HEK293 (cell line): ENCODE data around the gene PPP2R3A.

Experiments
- CTCF ChIA-PET: fragments of 350-600 bp; formaldehyde crosslinking; extraction: SDS; loops from one replicate; lab custom pipeline; 2021; ENCODE audit warnings: antibody characterized with exemption; lab: Yijun Ruan, JAX
- POLR2A ChIA-PET: fragments of 300-600 bp; formaldehyde crosslinking; extraction: SDS; loops from one replicate; lab custom pipeline; 2020; ENCODE audit warnings: antibody characterized with exemption, inconsistent platforms; lab: Yijun Ruan, JAX
- H3K27ac ChIP-seq: fragments of 200-500 bp; sonication (Bioruptor generic); 2 replicates; pipeline ENCODE4 v1.5.1; 2014; ENCODE audit warnings: low read depth, low read length, control low read depth, inconsistent platforms; ENCODE audit errors: extremely low read depth
- H3K36me3 ChIP-seq, 2 experiments: fragments of 200-500 bp in 1 of 2; sonication (Bioruptor generic) in 1 of 2; 1 replicate in 1 of 2; 2 replicates in 1 of 2; pipeline ENCODE4 v1.5.1; 2014 to 2017; ENCODE audit warnings: inconsistent platforms in 2 of 2, low read length in 2 of 2; ENCODE audit not compliant: control insufficient read depth in 2 of 2, insufficient read depth in 1 of 2
- H3K4me1 ChIP-seq: fragments of 200-500 bp; sonication (Bioruptor generic); 2 replicates; pipeline ENCODE4 v1.5.1; 2014; ENCODE audit warnings: mild to moderate bottlenecking, low read length, inconsistent platforms; ENCODE audit not compliant: control insufficient read depth, insufficient read depth
- H3K4me3 ChIP-seq: 2 replicates; pipeline ENCODE4 v1.5.1; 2011; ENCODE audit warnings: low read depth, mild to moderate bottlenecking, control low read depth, low read length, moderate library complexity
- H3K9me3 ChIP-seq: fragments of 200-500 bp; sonication (Bioruptor generic); 2 replicates; pipeline ENCODE4 v1.5.1; 2014; ENCODE audit warnings: low read depth, low read length, inconsistent platforms; ENCODE audit not compliant: control insufficient read depth, insufficient read depth
- EGR2 ChIP-seq: fragments of 450-650 bp; formaldehyde crosslinking; IDR thresholded peaks from 2 replicates; pipeline ENCODE4 v1.5.1; 2016; ENCODE audit warnings: low read depth, missing biosample characterization, missing genetic modification characterization
- ZBTB17 ChIP-seq: fragments of 450-650 bp; formaldehyde crosslinking; IDR thresholded peaks from 2 replicates; pipeline ENCODE4 v1.5.1; 2016; ENCODE audit warnings: missing biosample characterization, missing genetic modification characterization
- ZFHX2 ChIP-seq: fragments of 450-650 bp; formaldehyde crosslinking; conservative IDR thresholded peaks from 2 replicates; pipeline ENCODE4 v1.5.1; 2016; ENCODE audit warnings: missing biosample characterization, missing genetic modification characterization
- ZNF121 ChIP-seq: fragments of 450-650 bp; formaldehyde crosslinking; IDR thresholded peaks from 2 replicates; pipeline ENCODE4 v1.5.1; 2016; ENCODE audit warnings: missing biosample characterization, missing genetic modification characterization
- ZNF138 ChIP-seq: fragments of 450-650 bp; formaldehyde crosslinking; IDR thresholded peaks from 2 replicates; pipeline ENCODE4 v1.5.1; 2016; ENCODE audit warnings: missing biosample characterization, missing genetic modification characterization, borderline replicate concordance
- ZNF426 ChIP-seq: fragments of 450-650 bp; formaldehyde crosslinking; IDR thresholded peaks from 2 replicates; pipeline ENCODE4 v1.5.1; 2017; ENCODE audit warnings: missing biosample characterization, missing genetic modification characterization, mild to moderate bottlenecking, inconsistent platforms, moderate library complexity
- TF ChIP-seq, protein P1 (sequence below): fragments of 450-650 bp; formaldehyde crosslinking; IDR thresholded peaks from 2 replicates; pipeline ENCODE4 v1.5.1; 2016; ENCODE audit warnings: missing biosample characterization, missing genetic modification characterization
- TF ChIP-seq, protein P2 (sequence below): fragments of 450-650 bp; formaldehyde crosslinking; IDR thresholded peaks from 2 replicates; pipeline ENCODE4 v1.5.1; 2016; ENCODE audit warnings: missing biosample characterization, missing genetic modification characterization
- TF ChIP-seq, protein P3 (sequence below): fragments of 450-650 bp; formaldehyde crosslinking; IDR thresholded peaks from 2 replicates; pipeline ENCODE4 v1.5.1; 2016; ENCODE audit warnings: missing biosample characterization, missing genetic modification characterization
- TF ChIP-seq, protein P4 (sequence below): fragments of 450-650 bp; IDR thresholded peaks from 2 replicates; pipeline ENCODE4 v1.5.1; 2018; ENCODE audit warnings: missing biosample characterization, missing genetic modification characterization

PPP2R3A gene

DNA sequence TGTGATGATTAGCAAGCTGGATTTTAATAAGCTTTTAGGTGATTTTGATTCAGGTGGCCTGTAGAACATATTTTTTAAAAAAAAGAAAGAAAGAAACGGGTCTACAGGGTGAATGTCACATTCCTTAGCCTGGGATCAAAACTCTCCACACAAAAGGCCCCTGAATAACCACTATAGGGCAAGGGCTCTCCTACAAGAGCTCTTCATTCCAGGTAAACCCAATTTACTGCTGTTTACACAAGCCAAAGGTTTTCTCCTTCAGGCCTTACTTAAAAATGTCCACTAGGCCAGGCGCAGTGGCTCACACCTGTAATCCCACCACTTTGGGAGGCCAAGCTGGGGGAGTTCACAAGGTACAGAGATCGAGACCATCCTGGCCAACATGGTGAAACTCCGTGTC, 222.3 kb downstream of the PPP2R3A start:
- Histone ChIP-seq H3K9me3 (no peaks in the 10 kb centered on the region), H3K4me1 (peaks cover 15% of the 10 kb centered on the region), H3K4me3 (no peak overlapping the region), H3K36me3 (no peaks in the 10 kb centered on the region; a peak in 1 of 3 replicates), H3K27ac (no peak overlapping the region; the same call in 1 of the 2 replicates)
- TF ChIP-seq, protein P1, sequence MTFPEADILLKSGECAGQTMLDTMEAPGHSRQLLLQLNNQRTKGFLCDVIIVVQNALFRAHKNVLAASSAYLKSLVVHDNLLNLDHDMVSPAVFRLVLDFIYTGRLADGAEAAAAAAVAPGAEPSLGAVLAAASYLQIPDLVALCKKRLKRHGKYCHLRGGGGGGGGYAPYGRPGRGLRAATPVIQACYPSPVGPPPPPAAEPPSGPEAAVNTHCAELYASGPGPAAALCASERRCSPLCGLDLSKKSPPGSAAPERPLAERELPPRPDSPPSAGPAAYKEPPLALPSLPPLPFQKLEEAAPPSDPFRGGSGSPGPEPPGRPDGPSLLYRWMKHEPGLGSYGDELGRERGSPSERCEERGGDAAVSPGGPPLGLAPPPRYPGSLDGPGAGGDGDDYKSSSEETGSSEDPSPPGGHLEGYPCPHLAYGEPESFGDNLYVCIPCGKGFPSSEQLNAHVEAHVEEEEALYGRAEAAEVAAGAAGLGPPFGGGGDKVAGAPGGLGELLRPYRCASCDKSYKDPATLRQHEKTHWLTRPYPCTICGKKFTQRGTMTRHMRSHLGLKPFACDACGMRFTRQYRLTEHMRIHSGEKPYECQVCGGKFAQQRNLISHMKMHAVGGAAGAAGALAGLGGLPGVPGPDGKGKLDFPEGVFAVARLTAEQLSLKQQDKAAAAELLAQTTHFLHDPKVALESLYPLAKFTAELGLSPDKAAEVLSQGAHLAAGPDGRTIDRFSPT (tag by site-specific recombination): no peak
- TF ChIP-seq, protein P2, sequence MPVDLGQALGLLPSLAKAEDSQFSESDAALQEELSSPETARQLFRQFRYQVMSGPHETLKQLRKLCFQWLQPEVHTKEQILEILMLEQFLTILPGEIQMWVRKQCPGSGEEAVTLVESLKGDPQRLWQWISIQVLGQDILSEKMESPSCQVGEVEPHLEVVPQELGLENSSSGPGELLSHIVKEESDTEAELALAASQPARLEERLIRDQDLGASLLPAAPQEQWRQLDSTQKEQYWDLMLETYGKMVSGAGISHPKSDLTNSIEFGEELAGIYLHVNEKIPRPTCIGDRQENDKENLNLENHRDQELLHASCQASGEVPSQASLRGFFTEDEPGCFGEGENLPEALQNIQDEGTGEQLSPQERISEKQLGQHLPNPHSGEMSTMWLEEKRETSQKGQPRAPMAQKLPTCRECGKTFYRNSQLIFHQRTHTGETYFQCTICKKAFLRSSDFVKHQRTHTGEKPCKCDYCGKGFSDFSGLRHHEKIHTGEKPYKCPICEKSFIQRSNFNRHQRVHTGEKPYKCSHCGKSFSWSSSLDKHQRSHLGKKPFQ: peak; percentile 50
- ChIA-PET CTCF (interaction anchor here (0.6 to 0.9 kb wide), 2 partner anchors 40 to 164 kb away, joined by 3 read pairs; no protein-coding TSS in a partner anchor), POLR2A (interaction anchor here (1.2 kb wide), 1 partner anchor 8 kb away, joined by 8 read pairs; the partner anchor contains the start of gene MSL2)

GRCh38 chr3:136189043-136189442, 223.5 kb downstream of the PPP2R3A start:
- Histone ChIP-seq H3K4me3 (no peak overlapping the region), H3K27ac (no peak overlapping the region), H3K9me3 (no peaks in the 10 kb centered on the region), H3K36me3 (no peaks in the 10 kb centered on the region; a peak in 1 of 3 replicates), H3K4me1 (peaks cover 15% of the 10 kb centered on the region)
- POLR2A ChIA-PET: no interaction called here
- TF ChIP-seq, protein P3, sequence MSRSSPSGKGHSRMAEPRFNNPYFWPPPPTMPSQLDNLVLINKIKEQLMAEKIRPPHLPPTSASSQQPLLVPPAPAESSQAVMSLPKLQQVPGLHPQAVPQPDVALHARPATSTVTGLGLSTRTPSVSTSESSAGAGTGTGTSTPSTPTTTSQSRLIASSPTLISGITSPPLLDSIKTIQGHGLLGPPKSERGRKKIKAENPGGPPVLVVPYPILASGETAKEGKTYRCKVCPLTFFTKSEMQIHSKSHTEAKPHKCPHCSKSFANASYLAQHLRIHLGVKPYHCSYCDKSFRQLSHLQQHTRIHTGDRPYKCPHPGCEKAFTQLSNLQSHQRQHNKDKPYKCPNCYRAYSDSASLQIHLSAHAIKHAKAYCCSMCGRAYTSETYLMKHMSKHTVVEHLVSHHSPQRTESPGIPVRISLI: 0 out of 2 replicates have a peak, but pooled peaks have one; percentile 32
- peak; percentile 71 for TF ChIP-seq ZFHX2
- TF ChIP-seq, protein P4, sequence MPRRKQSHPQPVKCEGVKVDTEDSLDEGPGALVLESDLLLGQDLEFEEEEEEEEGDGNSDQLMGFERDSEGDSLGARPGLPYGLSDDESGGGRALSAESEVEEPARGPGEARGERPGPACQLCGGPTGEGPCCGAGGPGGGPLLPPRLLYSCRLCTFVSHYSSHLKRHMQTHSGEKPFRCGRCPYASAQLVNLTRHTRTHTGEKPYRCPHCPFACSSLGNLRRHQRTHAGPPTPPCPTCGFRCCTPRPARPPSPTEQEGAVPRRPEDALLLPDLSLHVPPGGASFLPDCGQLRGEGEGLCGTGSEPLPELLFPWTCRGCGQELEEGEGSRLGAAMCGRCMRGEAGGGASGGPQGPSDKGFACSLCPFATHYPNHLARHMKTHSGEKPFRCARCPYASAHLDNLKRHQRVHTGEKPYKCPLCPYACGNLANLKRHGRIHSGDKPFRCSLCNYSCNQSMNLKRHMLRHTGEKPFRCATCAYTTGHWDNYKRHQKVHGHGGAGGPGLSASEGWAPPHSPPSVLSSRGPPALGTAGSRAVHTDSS: no peak
- peak; percentile 69 for TF ChIP-seq EGR2
- TF ChIP-seq ZBTB17 (tag by site-specific recombination): 0 out of 2 replicates have a peak, but pooled peaks have one; percentile 12
- TF ChIP-seq ZNF426 (tag by site-specific recombination): no peak
- CTCF ChIA-PET: no interaction called here

- peak; percentile 70 for TF ChIP-seq ZNF121
- no peak for TF ChIP-seq ZNF138 (tag by site-specific recombination)
- TF ChIP-seq, all 188 proteins: peak for 1
- POLR2A ChIA-PET: no interaction called here
- peaks cover 15% of the 10 kb centered on the region for H3K4me1 ChIP-seq
- CTCF ChIA-PET: no interaction called here
- H3K36me3 ChIP-seq: peaks cover 0 to 8% of the 10 kb centered on the region in 2 experiments; a peak in 1 of 3 replicates
- no peaks in the 10 kb centered on the region for H3K9me3 ChIP-seq
- no peak overlapping the region for H3K4me3 ChIP-seq
- H3K27ac ChIP-seq: no peak overlapping the region
Observed at GRCh38 chr3:136189859-136190617, 224.5 kb downstream of the PPP2R3A start.
